ENCODE data around the gene ZNF648. TPM values are rescaled to one million over a fixed set of nuclear protein-coding genes. Genes with fewer than 3 reads are reported as not detected.

The ZNF648 gene
- total RNA-seq, 6 experiments from 2014 or later: 0.35 to 1.5 (median 0.57) TPM

DNA sequence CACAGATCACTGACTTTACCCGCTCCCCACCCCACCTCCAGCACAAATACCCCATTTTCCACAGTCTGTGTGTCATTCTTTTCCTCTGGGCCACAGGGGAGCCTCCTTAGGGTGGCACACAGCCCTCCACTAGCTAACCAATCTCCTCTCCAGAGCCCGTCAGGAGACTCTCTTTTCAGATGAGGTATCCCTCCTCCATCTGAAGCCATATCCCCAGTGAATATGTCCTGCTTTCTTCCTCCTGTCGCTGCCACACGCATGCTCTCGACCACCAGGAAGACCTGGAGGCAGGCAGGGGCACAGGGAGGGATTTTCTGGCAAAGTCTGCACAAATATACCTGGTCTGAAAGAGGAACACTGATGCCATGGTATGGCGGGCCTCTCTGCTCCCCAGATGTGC, 635 bp downstream of the ZNF648 start:
- TF ChIP-seq CTCF (IDR thresholded peaks at IDR 0.05) (no peak), POLR2A (IDR thresholded peaks at IDR 0.05) (no peak)

DNA sequence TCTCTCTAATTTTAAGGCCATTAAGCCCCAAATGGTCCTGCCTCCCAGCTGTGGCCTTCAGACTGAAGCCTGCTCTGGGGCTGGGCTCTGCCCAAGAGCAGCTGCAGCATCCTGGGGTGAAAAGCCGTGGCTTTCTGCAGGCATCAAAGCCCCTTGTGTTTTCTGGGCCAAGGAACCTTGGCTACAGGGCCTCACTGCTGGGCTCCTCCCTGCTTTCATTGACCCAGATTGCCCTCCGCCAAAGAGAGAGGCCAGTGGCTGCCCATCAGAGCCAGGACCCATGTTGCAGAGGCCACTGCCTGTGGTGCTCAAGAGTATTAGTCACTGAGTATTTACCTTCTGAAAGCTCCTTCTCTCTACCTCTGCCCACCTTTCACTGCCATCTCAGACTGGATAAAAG, 1.6 kb downstream of the ZNF648 start:
- H3K27me3 ChIP-seq: no peaks in the 10 kb centered on the region
- H3K36me3 ChIP-seq: no peaks in the 10 kb centered on the region
- intact Hi-C loops (cut with DNase I): no loop called here
- DNase-seq (no peak), ATAC-seq (no peak)
- H3K9me3 ChIP-seq: no peaks in the 10 kb centered on the region
- no peak overlapping the region for H3K27ac ChIP-seq
- no peak overlapping the region for H3K4me3 ChIP-seq
- no peak for TF ChIP-seq POLR2A (IDR thresholded peaks at IDR 0.05)
- no peak for TF ChIP-seq CTCF (IDR thresholded peaks at IDR 0.05)
- WGBS (ENCODE audit: insufficient coverage, low coverage, low lambda C conversion rate, missing lambda C conversion rate): no CpG with 5 or more reads among the region's 2 CpGs
- H3K4me1 ChIP-seq: no peaks in the 10 kb centered on the region

More for the DNA sequence above, 635 bp downstream of the ZNF648 start:
- H3K4me1 ChIP-seq: no peaks in the 10 kb centered on the region
- H3K4me3 ChIP-seq: no peak overlapping the region
- no peaks in the 10 kb centered on the region for H3K9me3 ChIP-seq
- no peaks in the 10 kb centered on the region for H3K36me3 ChIP-seq
- no peak overlapping the region for H3K27ac ChIP-seq
- intact Hi-C loops (cut with DNase I): no loop called here
- no peaks in the 10 kb centered on the region for H3K27me3 ChIP-seq
- 67% methylated on average over 2 of the region's 6 CpGs for WGBS (ENCODE audit: insufficient coverage, low coverage, low lambda C conversion rate, missing lambda C conversion rate)
- no peak for DNase-seq
- no peak for ATAC-seq

DNA sequence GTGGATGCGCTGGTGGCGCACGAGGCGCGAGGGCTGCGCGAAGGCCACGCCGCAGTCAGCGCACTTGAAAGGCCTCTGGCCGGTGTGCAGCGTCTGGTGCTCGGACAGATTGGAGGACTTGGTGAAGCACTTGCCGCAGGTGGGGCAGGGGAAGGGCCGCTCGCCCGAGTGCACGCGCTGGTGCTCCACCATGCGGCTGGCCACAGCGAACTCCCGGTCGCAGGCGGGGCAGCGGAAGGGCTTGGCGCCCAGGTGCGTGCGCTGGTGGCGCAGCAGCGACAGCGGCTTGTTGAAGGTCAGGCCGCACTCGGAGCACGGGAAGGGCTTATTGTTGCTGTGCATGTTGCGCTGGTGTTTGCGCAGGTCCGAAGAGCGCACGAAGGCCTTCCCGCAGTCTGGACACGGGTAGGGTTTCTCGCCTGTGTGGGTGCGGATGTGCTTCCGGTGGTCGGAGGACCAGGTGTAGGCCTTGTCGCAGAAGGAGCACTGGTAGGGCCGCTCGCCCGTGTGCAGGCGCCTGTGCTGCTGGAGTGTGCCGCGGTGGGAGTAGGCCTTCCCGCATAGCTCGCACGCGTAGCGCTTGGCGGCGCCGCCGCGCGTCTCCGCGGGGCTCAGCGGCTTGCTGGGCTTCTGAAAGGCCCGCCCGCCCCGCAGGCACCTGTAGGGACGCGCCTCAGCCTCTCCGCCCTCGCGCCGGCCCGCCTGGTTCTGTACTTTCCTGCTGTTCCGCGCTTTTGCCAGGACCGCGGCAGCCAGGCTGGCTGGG, 4.7 kb downstream of the ZNF648 start:
- Histone ChIP-seq H3K4me1 (no peaks in the 10 kb centered on the region), H3K27me3 (no peaks in the 10 kb centered on the region), H3K27ac (no peak overlapping the region), H3K36me3 (no peaks in the 10 kb centered on the region), H3K9me3 (no peaks in the 10 kb centered on the region), H3K4me3 (no peak overlapping the region)
- ATAC-seq (no peak), DNase-seq (no peak)
- intact Hi-C loops (cut with DNase I): no loop called here
- TF ChIP-seq CTCF (IDR thresholded peaks at IDR 0.05) (no peak), POLR2A (IDR thresholded peaks at IDR 0.05) (no peak)
- 10% methylated on average over 20 of the region's 80 CpGs for WGBS (ENCODE audit: insufficient coverage, low coverage, low lambda C conversion rate, missing lambda C conversion rate)

DNA sequence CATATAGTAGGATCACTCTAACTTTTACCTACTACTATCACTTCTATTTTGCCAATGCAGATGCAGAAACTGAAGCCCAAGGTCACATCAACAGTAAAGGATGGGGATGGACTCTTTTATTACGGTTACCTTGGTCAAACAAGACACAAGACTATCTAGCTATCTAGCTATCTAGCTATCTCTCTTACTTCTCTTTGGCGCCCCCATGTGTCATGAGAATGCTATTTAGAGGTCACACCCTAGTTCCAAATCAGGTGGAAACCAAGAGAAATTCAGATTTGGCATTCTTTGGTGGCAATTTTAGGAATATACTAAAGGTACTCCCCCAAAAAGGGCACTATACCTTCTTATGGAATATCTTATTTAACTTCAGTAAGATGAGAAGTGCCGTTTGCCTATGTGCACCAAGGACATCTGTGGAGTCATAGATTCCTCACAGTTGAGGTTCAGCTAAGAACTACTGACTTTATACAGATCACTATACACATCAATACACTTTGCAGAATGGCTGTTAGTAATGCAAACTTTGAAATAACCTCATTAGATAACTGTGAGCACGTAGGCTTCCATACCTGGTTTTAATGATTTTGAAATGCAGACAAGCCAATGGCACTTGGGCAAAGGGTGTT, 6.7 kb downstream of the ZNF648 start:
- Histone ChIP-seq H3K4me1 (no peaks in the 10 kb centered on the region), H3K9me3 (no peaks in the 10 kb centered on the region), H3K4me3 (no peak overlapping the region), H3K27me3 (no peaks in the 10 kb centered on the region), H3K36me3 (no peaks in the 10 kb centered on the region), H3K27ac (no peak overlapping the region)
- no peak for TF ChIP-seq POLR2A (IDR thresholded peaks at IDR 0.05)
- peak; percentile 43 to 60 (median 45) for TF ChIP-seq CTCF (IDR thresholded peaks at IDR 0.05)
- 36% methylated on average over 4 of the region's 4 CpGs for WGBS (ENCODE audit: insufficient coverage, low coverage, low lambda C conversion rate, missing lambda C conversion rate)
- DNase-seq (no peak), ATAC-seq (peak; percentile 61 to 74 (median 68))
- intact Hi-C loops (cut with DNase I): no loop called here
